Right lobe of liver (tissue), 6 donors: ENCODE results near the gene GDAP2. TPM values are rescaled to one million over a fixed set of nuclear protein-coding genes. Genes with fewer than 3 reads are reported as not detected.

Source experiments
- ATAC-seq, 4 donors: fragments of 200-7000 bp; cut with Tn5 transposase; one replicate each; pipeline ENCODE4 v1.9.1; 2020; ENCODE audit warnings: mild to moderate bottlenecking in 4 of 4, moderate library complexity in 4 of 4
- DNase-seq, 3 donors: peaks; one replicate each; pipeline ENCODE4 v3.0.0-alpha.2; 2020
- H3K27ac ChIP-seq, 3 donors: fragments of 200-600 bp; one replicate each; pipeline ENCODE4 v1.8.0; 2022
- H3K27me3 ChIP-seq, 2 donors: fragments of 200-600 bp; one replicate each; pipeline ENCODE4 v1.8.0; 2022
- H3K36me3 ChIP-seq, 4 donors: fragments of 200-600 bp; sonication (generic) in 1 of 4; one replicate each; pipeline versions ENCODE4 v1.5.1 to v1.8.0; 2017 to 2022; ENCODE audit warnings: control low read depth in 1 of 4
- H3K4me1 ChIP-seq, 4 donors: fragments of 200-600 bp; sonication (generic) in 1 of 4; one replicate each; pipeline versions ENCODE4 v1.5.1 to v1.8.0; 2017 to 2022; ENCODE audit warnings: control low read depth in 1 of 4
- H3K4me3 ChIP-seq, 3 donors: fragments of 200-600 bp; one replicate each; pipeline ENCODE4 v1.8.0; 2022
- H3K9me3 ChIP-seq, 4 donors: fragments of 200-600 bp; sonication (generic) in 1 of 4; one replicate each; pipeline versions ENCODE4 v1.5.1 to v1.8.0; 2017 to 2022; ENCODE audit warnings: control low read depth in 1 of 4
- CTCF ChIP-seq, 4 donors: fragments of 200-600 bp in 3 of 4; fragments of 450-650 bp in 1 of 4; IDR thresholded peaks; one replicate each; pipeline versions ENCODE4 v1.5.1 to v1.8.0; 2016 to 2022; ENCODE audit warnings: antibody characterized with exemption in 4 of 4, mild to moderate bottlenecking in 2 of 4
- POLR2A ChIP-seq: fragments of 450-650 bp; IDR thresholded peaks from one replicate; pipeline ENCODE4 v1.6.1; 2017; ENCODE audit warnings: antibody characterized with exemption, mild to moderate bottlenecking
- WGBS: methylation state at CpG from one replicate; pipeline ENCODE4 v1.1.6; 2018; ENCODE audit warnings: low coverage, low lambda C conversion rate; ENCODE audit not compliant: insufficient coverage; ENCODE audit errors: missing lambda C conversion rate; 5-methylcytosine and 5-hydroxymethylcytosine counted together
- intact Hi-C, 2 donors: fragments of 100-400 bp; cut with DNase I; formaldehyde crosslinking; loops; one replicate each; pipeline versions ENCODE4 v1.11.2 to v1.14.1; 2022
- total RNA-seq, 6 experiments: library from RNA; depleted of rRNA in 2 of 6; stranded (reverse); fragments of >200 nt in 2 of 6; fragmentation: NEBNext Ultra II Directional in 3 of 6; extraction: Animal tissue kit (Norgen Biotek cat#: 25700) in 3 of 6; gene quantifications; one replicate each; pipeline versions ENCODE4 v1.1.0 to v1.2.4, GENCODE V29; 2016 to 2023
- donor health status: DM: no; HTN: yes; CAD: no.
- donor health status: DM: no; HTN: no; CAD: no.
- donor health status: DM: no; HTN: no; CAD: no.
- donor health status: DM: no; HTN: yes; CAD: no.
- donor health status: DM: no; HTN: yes; CAD: no.

The GDAP2 gene
- total RNA-seq, 6 experiments from 2014 or later: 11.3 to 16.2 (median 13.2) TPM

GRCh38 chr1:117838911-117839310 lies 90.5 kb downstream of the GDAP2 start:
- intact Hi-C loops: no loop called here
- ATAC-seq (no peak), DNase-seq (no peak)
- TF ChIP-seq POLR2A (no peak), CTCF (IDR thresholded peaks at IDR 0.05) (no peak)
- H3K4me3 ChIP-seq: no peak overlapping the region
- H3K4me1 ChIP-seq: no peaks in the 10 kb centered on the region
- no peaks in the 10 kb centered on the region for H3K36me3 ChIP-seq
- H3K9me3 ChIP-seq: no peaks in the 10 kb centered on the region
- H3K27me3 ChIP-seq: no peaks in the 10 kb centered on the region
- WGBS: 96% methylated on average over 3 of the region's 3 CpGs
- no peak overlapping the region for H3K27ac ChIP-seq

GRCh38 chr1:117836069-117836468 lies 93.4 kb downstream of the GDAP2 start:
- DNase-seq: no peak
- H3K9me3 ChIP-seq: no peaks in the 10 kb centered on the region
- intact Hi-C loops: no loop called here
- H3K4me1 ChIP-seq: no peaks in the 10 kb centered on the region
- H3K36me3 ChIP-seq: no peaks in the 10 kb centered on the region
- no peaks in the 10 kb centered on the region for H3K27me3 ChIP-seq
- TF ChIP-seq POLR2A: no peak
- no peak for TF ChIP-seq CTCF (IDR thresholded peaks at IDR 0.05)
- no peak overlapping the region for H3K27ac ChIP-seq
- H3K4me3 ChIP-seq: no peak overlapping the region
- ATAC-seq: no peak
- 100% methylated on average over 1 of the region's 1 CpG for whole genome bisulfite sequencing

- no peaks in the 10 kb centered on the region for H3K36me3 ChIP-seq
- intact Hi-C loops: no loop called here
- ATAC-seq: no peak
- no peaks in the 10 kb centered on the region for H3K27me3 ChIP-seq
- WGBS: 90% methylated on average over 4 of the region's 4 CpGs
- no peaks in the 10 kb centered on the region for H3K9me3 ChIP-seq
- H3K4me1 ChIP-seq: no peaks in the 10 kb centered on the region
- TF ChIP-seq CTCF (IDR thresholded peaks at IDR 0.05): no peak
- no peak for TF ChIP-seq POLR2A
- no peak overlapping the region for H3K27ac ChIP-seq
- no peak overlapping the region for H3K4me3 ChIP-seq
- DNase-seq: no peak
Measured at GRCh38 chr1:117834416-117834815, 95.0 kb downstream of the GDAP2 start.

- H3K27ac ChIP-seq: no peak overlapping the region
- no peak for TF ChIP-seq POLR2A
- no peak for TF ChIP-seq CTCF (IDR thresholded peaks at IDR 0.05)
Measured at GRCh38 chr1:117832453-117832852, 97.0 kb downstream of the GDAP2 start.

GRCh38 chr1:117830222-117830621 lies 99.2 kb downstream of the GDAP2 start:
- ATAC-seq: no peak

More at GRCh38 chr1:117832453-117832852, 97.0 kb downstream of the GDAP2 start:
- ATAC-seq: no peak
- Histone ChIP-seq H3K36me3 (no peaks in the 10 kb centered on the region), H3K27me3 (no peaks in the 10 kb centered on the region), H3K4me1 (no peaks in the 10 kb centered on the region), H3K4me3 (no peak overlapping the region), H3K9me3 (no peaks in the 10 kb centered on the region)
- no peak for DNase-seq
- intact Hi-C loops: no loop called here

More at GRCh38 chr1:117830222-117830621, 99.2 kb downstream of the GDAP2 start:
- Histone ChIP-seq H3K4me1 (peaks cover 0 to under 1% (median 0%) of the 10 kb centered on the region in 4 donors), H3K27ac (no peak overlapping the region), H3K9me3 (no peaks in the 10 kb centered on the region), H3K36me3 (no peaks in the 10 kb centered on the region), H3K4me3 (no peak overlapping the region), H3K27me3 (no peaks in the 10 kb centered on the region)
- intact Hi-C loops: no loop called here
- TF ChIP-seq POLR2A: no peak
- no peak for TF ChIP-seq CTCF (IDR thresholded peaks at IDR 0.05)
- 93% methylated on average over 4 of the region's 4 CpGs for WGBS
- DNase-seq: no peak
